A673 (cell line): ENCODE results near the gene SRP9.

Experiments used
- EZH2 ChIP-seq: fragments of 200-600 bp; sonication (generic); IDR thresholded peaks from 2 replicates; pipeline ENCODE4 v1.6.1; 2017; ENCODE audit warnings: borderline replicate concordance, low read depth, mild to moderate bottlenecking, mixed read lengths, antibody characterized with exemption, low read length; ENCODE audit not compliant: poor library complexity, severe bottlenecking
- TF ChIP-seq, protein P1 (sequence below): fragments of 300-800, 200-600 bp; sonication (generic); conservative IDR thresholded peaks from 2 replicates; pipeline ENCODE4 v1.5.1; 2017; ENCODE audit warnings: low read depth, mild to moderate bottlenecking, antibody characterized with exemption, low read length, moderate library complexity, mixed read lengths

DNA sequence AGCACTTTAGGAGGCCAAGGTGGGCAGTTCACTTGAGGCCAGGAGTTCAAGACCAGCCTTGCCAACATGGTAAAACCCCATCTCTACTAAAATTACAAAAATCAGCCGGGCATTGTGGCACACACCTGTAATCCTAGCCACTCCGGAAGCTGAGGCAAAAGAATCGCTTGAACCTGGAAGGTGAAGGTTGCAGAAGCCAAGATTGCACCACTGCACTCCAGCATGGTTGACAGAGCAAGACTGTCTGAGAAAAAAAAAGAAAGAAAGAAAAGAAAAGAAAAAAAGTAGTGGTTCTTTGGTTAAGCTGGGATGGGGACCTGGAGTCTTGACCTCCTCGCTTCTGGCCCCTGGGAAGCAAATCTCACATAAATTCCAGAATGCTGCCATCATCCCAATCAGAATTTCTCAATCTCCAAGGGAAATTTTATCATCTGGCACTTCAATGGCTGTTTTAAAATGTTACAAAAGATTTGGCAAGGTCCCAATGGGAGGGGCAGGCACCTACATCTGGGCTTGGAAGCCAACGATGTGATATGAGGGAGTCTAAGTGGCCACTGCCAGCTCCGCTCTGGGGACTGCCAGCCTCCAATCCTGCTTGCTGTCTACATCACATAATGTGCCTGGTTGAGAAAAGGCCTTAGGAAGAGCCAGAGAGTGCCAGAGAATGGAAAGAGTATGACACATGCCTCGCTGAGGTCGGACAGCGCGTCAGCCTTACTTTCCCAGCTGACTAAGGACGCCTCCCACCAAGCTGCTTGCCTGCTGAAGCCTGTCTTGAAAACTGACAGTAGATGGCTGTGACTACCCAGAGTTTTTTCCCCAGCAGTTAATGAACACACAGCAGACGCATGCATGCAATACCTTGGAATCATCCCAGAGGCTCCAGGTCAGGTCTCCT, 42.1 kb upstream of the SRP9 start:
- TF ChIP-seq, protein P1, sequence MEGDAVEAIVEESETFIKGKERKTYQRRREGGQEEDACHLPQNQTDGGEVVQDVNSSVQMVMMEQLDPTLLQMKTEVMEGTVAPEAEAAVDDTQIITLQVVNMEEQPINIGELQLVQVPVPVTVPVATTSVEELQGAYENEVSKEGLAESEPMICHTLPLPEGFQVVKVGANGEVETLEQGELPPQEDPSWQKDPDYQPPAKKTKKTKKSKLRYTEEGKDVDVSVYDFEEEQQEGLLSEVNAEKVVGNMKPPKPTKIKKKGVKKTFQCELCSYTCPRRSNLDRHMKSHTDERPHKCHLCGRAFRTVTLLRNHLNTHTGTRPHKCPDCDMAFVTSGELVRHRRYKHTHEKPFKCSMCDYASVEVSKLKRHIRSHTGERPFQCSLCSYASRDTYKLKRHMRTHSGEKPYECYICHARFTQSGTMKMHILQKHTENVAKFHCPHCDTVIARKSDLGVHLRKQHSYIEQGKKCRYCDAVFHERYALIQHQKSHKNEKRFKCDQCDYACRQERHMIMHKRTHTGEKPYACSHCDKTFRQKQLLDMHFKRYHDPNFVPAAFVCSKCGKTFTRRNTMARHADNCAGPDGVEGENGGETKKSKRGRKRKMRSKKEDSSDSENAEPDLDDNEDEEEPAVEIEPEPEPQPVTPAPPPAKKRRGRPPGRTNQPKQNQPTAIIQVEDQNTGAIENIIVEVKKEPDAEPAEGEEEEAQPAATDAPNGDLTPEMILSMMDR: no peak
- no peak for TF ChIP-seq EZH2
